Measurements from ENCODE around the gene GDPGP1. TPM values are rescaled to one million over a fixed set of nuclear protein-coding genes. Genes with fewer than 3 reads are reported as not detected.

GDPGP1 gene
- total RNA-seq, 1 experiment from 2014 or later = 4.2 TPM

DNA sequence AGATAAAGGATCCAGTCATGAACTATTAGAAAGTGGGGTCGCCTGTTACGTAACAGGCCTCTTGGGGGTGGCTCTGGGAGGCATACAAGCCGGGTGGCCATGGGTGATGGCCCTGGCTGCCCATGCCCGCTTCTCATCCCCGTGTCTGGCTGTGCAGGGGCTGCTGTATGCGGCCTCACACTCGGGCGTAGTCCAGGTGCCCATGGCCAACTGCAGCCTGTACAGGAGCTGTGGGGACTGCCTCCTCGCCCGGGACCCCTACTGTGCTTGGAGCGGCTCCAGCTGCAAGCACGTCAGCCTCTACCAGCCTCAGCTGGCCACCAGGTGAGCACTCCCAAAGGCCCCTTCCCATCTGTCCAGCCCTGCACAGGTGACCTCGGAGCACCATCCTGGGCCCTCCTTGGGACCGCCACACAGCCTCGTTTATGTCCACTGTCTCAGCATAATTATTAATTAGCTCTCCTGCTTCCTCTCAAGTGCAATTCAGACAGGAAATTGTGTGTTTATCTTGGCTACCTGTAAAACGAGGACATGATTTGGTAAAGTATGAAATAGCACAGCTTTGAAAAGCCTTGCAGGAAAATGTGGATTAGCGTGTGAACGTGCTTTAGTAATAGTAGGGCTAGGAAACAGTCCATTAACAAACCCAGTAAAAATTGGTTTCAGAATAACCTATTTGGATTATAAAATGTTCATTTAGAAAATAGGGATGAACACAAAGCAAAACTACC lies 8.3 kb upstream of the GDPGP1 start:
- DNase-seq (ENCODE audit: low read depth) = no peak

- no peak for DNase-seq (ENCODE audit: low read depth)
These were observed 6.7 kb upstream of the GDPGP1 start for GRCh38 chr15:90227336-90227735.

GRCh38 chr15:90227816-90228772 lies 5.9 kb upstream of the GDPGP1 start:
- no peak for DNase-seq (ENCODE audit: low read depth)

GRCh38 chr15:90228960-90229359 lies 5.0 kb upstream of the GDPGP1 start:
- no peak for DNase-seq (ENCODE audit: low read depth)

DNA sequence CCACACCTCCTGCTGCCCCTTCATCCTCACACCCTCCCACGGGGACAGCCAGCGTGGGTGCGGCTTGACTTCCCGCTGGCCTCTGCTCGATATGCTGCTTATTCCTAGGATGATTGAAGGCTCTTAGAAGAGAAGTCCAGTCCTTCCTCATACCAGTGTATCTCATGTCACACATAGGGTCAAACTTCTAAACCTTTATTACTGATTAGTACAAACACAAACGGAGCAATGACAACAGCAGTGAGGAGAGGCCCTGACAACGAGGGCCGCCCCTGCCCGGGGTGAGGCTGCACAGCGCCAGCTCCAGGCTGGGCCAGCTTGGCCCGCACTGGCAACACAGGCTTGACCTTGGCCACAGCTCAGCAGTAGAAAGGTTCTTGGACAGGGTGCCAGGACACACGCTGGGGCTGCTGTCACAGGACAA lies 3.9 kb upstream of the GDPGP1 start:
- DNase-seq (ENCODE audit: low read depth) = no peak

- DNase-seq (ENCODE audit: low read depth) = no peak
These were observed 3.4 kb upstream of the GDPGP1 start for GRCh38 chr15:90230610-90231009.

- DNase-seq (ENCODE audit: low read depth) = no peak
These were observed 2.7 kb upstream of the GDPGP1 start for GRCh38 chr15:90231028-90232017.

DNA sequence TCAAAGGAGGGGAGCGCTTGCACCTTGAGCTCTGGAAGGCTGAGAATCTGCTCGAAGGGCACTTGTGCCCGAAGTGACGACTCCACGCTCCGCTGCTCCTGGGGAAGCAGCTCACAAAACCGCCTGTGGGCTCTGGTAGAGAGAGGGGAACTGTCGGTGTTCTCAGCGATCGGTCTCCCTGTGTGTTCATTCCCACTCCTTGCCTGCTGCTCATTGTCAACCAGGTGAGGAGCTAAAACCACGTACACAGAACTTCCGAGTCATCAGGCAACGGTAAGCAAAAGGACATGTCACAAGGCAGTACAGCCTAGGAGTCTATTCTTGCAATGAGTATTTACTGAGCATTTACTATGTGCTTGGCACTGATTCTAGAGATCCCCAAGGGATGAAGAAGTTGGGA lies 1.8 kb upstream of the GDPGP1 start:
- DNase-seq (ENCODE audit: low read depth) = no peak

DNA sequence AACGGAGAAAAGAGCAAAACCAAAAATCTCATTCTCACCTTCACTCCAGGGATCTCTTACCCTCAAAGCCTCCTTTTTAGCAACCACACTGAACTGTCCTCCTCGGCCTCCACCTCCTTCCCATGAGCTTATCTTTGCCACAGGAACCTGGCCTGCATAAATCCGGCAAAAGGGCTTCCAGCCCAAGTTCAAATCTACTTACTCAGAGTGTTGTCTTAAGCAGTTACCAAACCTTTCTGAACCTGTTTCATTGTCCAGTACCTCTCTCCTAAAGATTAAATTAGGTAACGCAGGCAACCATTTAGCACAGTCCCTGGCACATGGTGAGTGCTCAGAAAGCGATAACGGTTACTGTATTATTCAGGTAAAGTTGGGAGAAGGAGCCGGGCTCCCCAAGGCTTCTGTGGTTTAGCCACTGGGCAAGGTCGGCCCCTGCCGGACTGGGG lies 1.0 kb upstream of the GDPGP1 start:
- DNase-seq (ENCODE audit: low read depth) = no peak

- DNase-seq (ENCODE audit: low read depth) = peak; percentile 97
These were observed 468 bp upstream of the GDPGP1 start, which contains the start of gene CIB1 for GRCh38 chr15:90233387-90234095. Gene CIB1, minus strand, starts transcription at chr15:90233941. Its CDS starts 56 bp downstream, at chr15:90233885.

GRCh38 chr15:90239371-90239770 lies 5.4 kb downstream of the GDPGP1 start:
- no peak for DNase-seq (ENCODE audit: low read depth)

DNA sequence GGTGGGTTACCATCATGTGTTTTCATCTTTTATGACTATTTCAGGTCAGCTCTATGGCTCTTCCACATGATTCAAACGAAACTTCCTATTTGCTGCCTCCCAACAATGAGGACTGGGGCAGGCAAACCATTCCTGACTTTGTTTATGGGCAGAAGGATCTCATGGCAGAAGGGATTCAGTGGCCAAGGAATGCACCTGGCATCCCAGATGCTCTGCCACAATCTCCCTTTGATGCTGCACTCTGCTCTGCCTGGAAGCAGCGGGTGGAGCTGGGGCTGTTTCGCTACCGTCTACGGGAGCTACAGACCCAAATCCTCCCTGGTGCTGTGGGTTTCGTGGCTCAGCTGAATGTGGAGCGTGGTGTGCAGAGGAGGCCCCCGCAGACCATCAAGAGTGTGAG lies 6.8 kb downstream of the GDPGP1 start:
- no peak for DNase-seq (ENCODE audit: low read depth)

DNA sequence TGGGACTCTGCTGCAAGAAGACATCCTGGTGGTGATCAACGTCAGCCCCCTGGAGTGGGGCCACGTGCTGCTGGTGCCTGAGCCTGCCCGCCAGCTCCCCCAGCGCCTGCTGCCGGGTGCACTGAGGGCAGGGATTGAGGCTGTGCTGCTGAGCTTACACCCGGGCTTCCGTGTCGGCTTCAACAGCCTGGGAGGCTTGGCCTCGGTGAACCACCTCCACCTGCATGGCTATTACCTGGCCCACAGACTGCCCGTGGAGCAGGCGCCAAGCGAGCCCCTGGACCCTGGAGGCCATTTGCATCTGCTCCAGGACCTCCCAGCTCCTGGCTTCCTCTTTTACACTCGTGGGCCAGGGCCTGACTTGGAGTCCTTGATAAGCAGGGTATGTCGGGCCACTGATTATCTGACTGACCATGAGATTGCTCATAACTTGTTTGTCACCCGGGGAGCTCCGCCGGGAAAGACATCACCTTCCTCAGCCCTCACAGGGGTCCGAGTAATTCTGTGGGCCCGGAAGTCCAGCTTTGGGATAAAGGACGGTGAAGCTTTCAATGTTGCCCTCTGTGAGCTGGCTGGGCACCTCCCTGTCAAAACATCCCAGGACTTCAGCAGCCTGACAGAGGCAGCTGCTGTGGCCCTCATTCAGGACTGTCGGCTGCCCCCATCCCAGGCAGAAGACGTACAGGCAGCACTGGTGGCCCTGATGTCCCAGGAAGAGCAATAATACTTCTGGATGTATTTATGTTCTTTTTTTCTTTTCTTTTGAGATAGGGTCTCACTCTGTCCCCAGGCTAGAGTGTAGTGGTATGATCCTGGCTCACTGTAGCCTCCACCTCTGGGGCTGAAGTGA lies 7.6 kb downstream of the GDPGP1 start:
- no peak for DNase-seq (ENCODE audit: low read depth)

DNA sequence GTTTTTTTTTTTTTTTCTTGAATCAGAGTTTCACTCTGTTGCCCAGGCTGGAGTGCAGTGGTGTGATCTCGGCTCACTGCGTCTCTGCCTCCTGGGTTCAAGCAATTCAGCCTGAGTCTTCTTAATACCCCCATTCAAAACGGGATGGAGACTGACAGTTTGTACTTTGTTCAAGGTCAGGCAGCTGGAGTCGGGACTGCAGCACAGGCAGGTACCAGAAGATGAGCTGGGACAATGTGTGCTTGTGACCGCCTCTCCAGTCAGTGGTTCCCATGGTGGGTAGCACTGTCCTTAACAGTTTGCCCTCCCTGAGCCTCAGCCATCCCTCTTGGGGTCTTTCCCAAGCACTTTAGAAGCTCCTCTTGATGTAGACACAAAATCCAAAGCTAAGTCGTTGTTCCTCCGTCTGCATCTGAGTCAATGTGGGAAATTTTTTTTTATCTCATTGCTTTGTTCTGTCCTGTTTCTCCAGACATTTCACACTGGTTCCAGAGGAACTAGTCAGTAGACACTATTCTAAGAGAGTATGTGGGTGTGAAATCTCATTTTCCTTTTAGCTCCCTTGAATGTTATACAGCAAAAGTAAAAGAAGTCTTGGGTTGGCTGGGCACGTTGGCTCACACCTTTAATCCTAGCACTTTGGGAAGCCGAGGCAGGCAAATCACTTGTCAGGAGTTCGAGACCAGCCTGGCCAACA lies 10.1 kb downstream of the GDPGP1 start:
- DNase-seq (ENCODE audit: low read depth) = no peak

- no peak for DNase-seq (ENCODE audit: low read depth)
These were observed 14.8 kb downstream of the GDPGP1 start for GRCh38 chr15:90248789-90249202.

DNA sequence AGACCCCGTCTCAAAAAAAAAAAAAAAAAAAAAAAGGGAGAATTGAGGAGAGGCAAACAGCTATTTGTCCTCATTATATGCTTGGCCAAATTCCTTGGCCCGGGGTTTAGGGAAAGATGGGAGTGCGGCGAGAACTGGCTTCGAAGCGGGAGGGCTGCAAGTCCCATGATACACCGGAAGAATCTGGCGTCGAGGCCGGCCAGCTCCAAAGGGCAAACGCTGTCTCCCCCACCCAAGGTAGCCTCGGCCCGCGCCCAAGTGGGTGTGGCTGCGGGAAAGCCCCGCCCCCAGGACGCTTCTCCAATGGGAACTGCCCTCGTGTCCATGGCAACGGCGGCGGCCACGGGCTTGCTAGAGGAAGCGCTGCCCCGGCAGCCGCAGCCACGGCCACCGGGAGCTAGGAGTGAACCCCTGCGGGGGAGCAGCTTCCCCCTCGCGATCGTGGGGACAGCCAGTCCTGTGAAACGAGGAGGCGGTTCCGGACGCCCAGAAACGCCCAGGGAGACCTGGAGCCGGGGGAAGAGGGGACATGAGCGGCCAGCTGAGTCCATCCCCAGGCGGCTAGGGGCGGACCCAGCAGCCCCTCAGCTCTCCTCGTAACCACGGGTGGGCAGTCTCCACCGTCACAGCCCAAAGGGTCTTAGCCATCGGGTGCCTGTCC lies 15.3 kb downstream of the GDPGP1 start, which contains the start of gene TTLL13:
Gene TTLL13, plus strand, starts transcription at position 354 of the 661 bp plus-strand sequence. CDS start 1,075 bp downstream, outside the sequence.
- peak; percentile 95 for DNase-seq (ENCODE audit: low read depth)

- DNase-seq (ENCODE audit: low read depth) = no peak
These were observed 23.8 kb downstream of the GDPGP1 start for GRCh38 chr15:90257776-90258175.

DNA sequence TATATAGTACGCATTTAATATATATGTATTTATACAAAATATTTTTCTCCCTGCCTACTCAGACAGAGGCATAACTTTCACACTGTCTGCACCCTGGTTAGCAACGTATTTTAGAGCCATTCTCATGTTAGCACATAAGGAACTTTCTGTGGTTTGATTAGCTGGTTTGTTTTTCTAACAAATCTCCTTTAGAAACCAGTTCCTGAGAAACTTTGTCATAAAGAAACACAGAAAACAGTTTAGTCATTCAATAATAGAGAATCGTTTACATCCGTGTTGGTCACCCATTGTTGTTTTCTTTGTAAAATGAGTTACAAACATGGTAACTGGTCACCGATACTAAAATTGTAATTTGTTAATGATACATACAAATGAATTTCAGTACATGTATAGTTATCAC lies 25.5 kb downstream of the GDPGP1 start:
- DNase-seq (ENCODE audit: low read depth) = no peak
